ENCODE measurements around the gene ZMYM3. TPM values are rescaled to one million over a fixed set of nuclear protein-coding genes. Genes with fewer than 3 reads are reported as not detected.

Gene ZMYM3
- total RNA-seq, 6 experiments from 2014 or later: 8.2 to 13.7 (median 10.1) TPM

- no peak for TF ChIP-seq POLR2A (IDR thresholded peaks at IDR 0.05)
- TF ChIP-seq CTCF (IDR thresholded peaks at IDR 0.05): no peak
- ATAC-seq (no peak), DNase-seq (no peak)
- H3K4me3 ChIP-seq: no peak overlapping the region
- intact Hi-C loops (cut with DNase I): no loop called here
- no peaks in the 10 kb centered on the region for H3K9me3 ChIP-seq
- 90% methylated on average over 2 of the region's 2 CpGs for WGBS (ENCODE audit: insufficient coverage, low coverage, low lambda C conversion rate, missing lambda C conversion rate)
- H3K27me3 ChIP-seq: peaks cover 0 to 6% of the 10 kb centered on the region in 2 donors
- peaks cover 0 to 5% (median 0%) of the 10 kb centered on the region in 4 donors for H3K4me1 ChIP-seq
- peaks cover 0 to 8% (median 0%) of the 10 kb centered on the region in 4 donors for H3K36me3 ChIP-seq
- no peak overlapping the region for H3K27ac ChIP-seq
These were observed 1.7 kb downstream of the ZMYM3 start for GRCh38 chrX:71252221-71252620.

GRCh38 chrX:71251466-71251973 is 2.4 kb downstream of the ZMYM3 start:
- DNase-seq (no peak), ATAC-seq (no peak)
- TF ChIP-seq CTCF (IDR thresholded peaks at IDR 0.05) (no peak), POLR2A (IDR thresholded peaks at IDR 0.05) (no peak)
- no peaks in the 10 kb centered on the region for H3K9me3 ChIP-seq
- peaks cover 0 to 5% (median 0%) of the 10 kb centered on the region in 4 donors for H3K4me1 ChIP-seq
- intact Hi-C loops (cut with DNase I): no loop called here
- no peak overlapping the region for H3K4me3 ChIP-seq
- peaks cover 0 to 13% (median 0%) of the 10 kb centered on the region in 4 donors for H3K36me3 ChIP-seq
- no peak overlapping the region for H3K27ac ChIP-seq
- H3K27me3 ChIP-seq: peaks cover 0 to 6% of the 10 kb centered on the region in 2 donors
- WGBS (ENCODE audit: insufficient coverage, low coverage, low lambda C conversion rate, missing lambda C conversion rate): 36% methylated on average over 7 of the region's 8 CpGs

- ATAC-seq: no peak
- intact Hi-C loops (cut with DNase I): no loop called here
- H3K36me3 ChIP-seq: peaks cover 0 to 14% (median 0%) of the 10 kb centered on the region in 4 donors
These were observed 3.1 kb downstream of the ZMYM3 start for GRCh38 chrX:71250841-71251240.

GRCh38 chrX:71245159-71245558 is 8.8 kb downstream of the ZMYM3 start:
- ATAC-seq: no peak

More at GRCh38 chrX:71250841-71251240, 3.1 kb downstream of the ZMYM3 start:
- Histone ChIP-seq H3K9me3 (no peaks in the 10 kb centered on the region), H3K27ac (no peak overlapping the region), H3K27me3 (peaks cover 0 to 6% of the 10 kb centered on the region in 2 donors), H3K4me1 (peaks cover 0 to 5% (median 0%) of the 10 kb centered on the region in 4 donors), H3K4me3 (no peak overlapping the region)
- no peak for DNase-seq
- TF ChIP-seq CTCF (IDR thresholded peaks at IDR 0.05) (no peak), POLR2A (IDR thresholded peaks at IDR 0.05) (no peak)
- 66% methylated on average over 9 of the region's 9 CpGs for WGBS (ENCODE audit: insufficient coverage, low coverage, low lambda C conversion rate, missing lambda C conversion rate)

More at GRCh38 chrX:71245159-71245558, 8.8 kb downstream of the ZMYM3 start:
- H3K4me1 ChIP-seq: no peaks in the 10 kb centered on the region
- H3K36me3 ChIP-seq: peaks cover 0 to 36% (median 1%) of the 10 kb centered on the region in 4 donors
- H3K27me3 ChIP-seq: no peaks in the 10 kb centered on the region
- H3K27ac ChIP-seq: no peak overlapping the region
- 80% methylated on average over 1 of the region's 2 CpGs for WGBS (ENCODE audit: insufficient coverage, low coverage, low lambda C conversion rate, missing lambda C conversion rate)
- no peak for DNase-seq
- H3K4me3 ChIP-seq: no peak overlapping the region
- H3K9me3 ChIP-seq: no peaks in the 10 kb centered on the region
- no peak for TF ChIP-seq POLR2A (IDR thresholded peaks at IDR 0.05)
- no peak for TF ChIP-seq CTCF (IDR thresholded peaks at IDR 0.05)
- intact Hi-C loops (cut with DNase I): no loop called here

Measured in right lobe of liver (tissue), 6 donors.